ENCODE results near the gene TYMP. TPM values are rescaled to one million over a fixed set of nuclear protein-coding genes. Genes with fewer than 3 reads are reported as not detected.
A peak's percentile ranks its signal among the peaks of the same experiment; 100 is the strongest.

TYMP gene
- total RNA-seq, 1 experiment from 2014 or later, result 3.2 TPM

GRCh38 chr22:50504369-50505211 is 25.2 kb downstream of the TYMP start:
- no peaks in the 10 kb centered on the region for H3K27me3 ChIP-seq (replicated peaks)
- no peaks in the 10 kb centered on the region for H3K9me3 ChIP-seq (replicated peaks)
- H3K4me1 ChIP-seq (replicated peaks), result peaks cover 21% of the 10 kb centered on the region
- H3K4me3 ChIP-seq, result no peak overlapping the region
- H3K36me3 ChIP-seq, result peaks cover 49% of the 10 kb centered on the region
- peak in 1 of 2 experiments; percentile 44 for DNase-seq (ENCODE audit: low read depth in 1 of 2, low spot score in 2 of 2)
- H3K27ac ChIP-seq, result no peak overlapping the region

GRCh38 chr22:50503475-50504145 is 26.2 kb downstream of the TYMP start:
- Histone ChIP-seq H3K4me3 (no peak overlapping the region), H3K4me1 (replicated peaks) (peaks cover 12% of the 10 kb centered on the region), H3K36me3 (peaks cover 45% of the 10 kb centered on the region), H3K9me3 (replicated peaks) (no peaks in the 10 kb centered on the region), H3K27me3 (replicated peaks) (no peaks in the 10 kb centered on the region), H3K27ac (no peak overlapping the region)
- peak in 1 of 2 experiments; percentile 47 for DNase-seq (ENCODE audit: low read depth in 1 of 2, low spot score in 2 of 2)

GRCh38 chr22:50502628-50503474 is 27.0 kb downstream of the TYMP start:
- Histone ChIP-seq H3K27ac (no peak overlapping the region), H3K36me3 (peaks cover 43% of the 10 kb centered on the region), H3K4me3 (no peak overlapping the region), H3K9me3 (replicated peaks) (no peaks in the 10 kb centered on the region), H3K4me1 (replicated peaks) (peaks cover 10% of the 10 kb centered on the region; the same call in 1 of the 2 replicates), H3K27me3 (replicated peaks) (no peaks in the 10 kb centered on the region)
- no peak for DNase-seq (ENCODE audit: low read depth in 1 of 2, low spot score in 2 of 2)

- no peaks in the 10 kb centered on the region for H3K9me3 ChIP-seq (replicated peaks)
- DNase-seq (ENCODE audit: low read depth in 1 of 2, low spot score in 2 of 2), result no peak
- H3K4me1 ChIP-seq (replicated peaks), result peaks cover 10% of the 10 kb centered on the region; the same call in 1 of the 2 replicates
- H3K27ac ChIP-seq, result no peak overlapping the region
- H3K36me3 ChIP-seq, result peaks cover 39% of the 10 kb centered on the region
- H3K4me3 ChIP-seq, result no peak overlapping the region
- no peaks in the 10 kb centered on the region for H3K27me3 ChIP-seq (replicated peaks)
Measured at GRCh38 chr22:50502096-50502495, 27.7 kb downstream of the TYMP start.

- Histone ChIP-seq H3K4me1 (replicated peaks) (no peaks in the 10 kb centered on the region), H3K4me3 (no peak overlapping the region), H3K36me3 (peaks cover 25% of the 10 kb centered on the region), H3K27me3 (replicated peaks) (no peaks in the 10 kb centered on the region), H3K9me3 (replicated peaks) (no peaks in the 10 kb centered on the region), H3K27ac (no peak overlapping the region)
- DNase-seq (ENCODE audit: low read depth in 1 of 2, low spot score in 2 of 2), result no peak
Measured at GRCh38 chr22:50500452-50500851, 29.4 kb downstream of the TYMP start.

- peaks cover 11% of the 10 kb centered on the region for H3K36me3 ChIP-seq
Measured at GRCh38 chr22:50498322-50498890, 31.4 kb downstream of the TYMP start.

GRCh38 chr22:50497093-50497492 is 32.7 kb downstream of the TYMP start:
- Histone ChIP-seq H3K27me3 (replicated peaks) (no peaks in the 10 kb centered on the region), H3K4me3 (no peak overlapping the region), H3K27ac (no peak overlapping the region), H3K9me3 (replicated peaks) (no peaks in the 10 kb centered on the region), H3K36me3 (no peaks in the 10 kb centered on the region; the same call in 1 of the 2 replicates), H3K4me1 (replicated peaks) (no peaks in the 10 kb centered on the region)
- DNase-seq (ENCODE audit: low read depth in 1 of 2, low spot score in 2 of 2), result no peak

More at GRCh38 chr22:50498322-50498890, 31.4 kb downstream of the TYMP start:
- H3K27ac ChIP-seq, result no peak overlapping the region
- H3K4me1 ChIP-seq (replicated peaks), result no peaks in the 10 kb centered on the region
- no peaks in the 10 kb centered on the region for H3K27me3 ChIP-seq (replicated peaks)
- no peak overlapping the region for H3K4me3 ChIP-seq
- peak in 1 of 2 experiments; percentile 42 for DNase-seq (ENCODE audit: low read depth in 1 of 2, low spot score in 2 of 2)
- no peaks in the 10 kb centered on the region for H3K9me3 ChIP-seq (replicated peaks)

- Histone ChIP-seq H3K27me3 (replicated peaks) (no peaks in the 10 kb centered on the region; the same call in 1 of the 2 replicates), H3K36me3 (no peaks in the 10 kb centered on the region)
- DNase-seq (ENCODE audit: low read depth in 1 of 2, low spot score in 2 of 2), result no peak
Measured at GRCh38 chr22:50490531-50491308, 39.1 kb downstream of the TYMP start.

GRCh38 chr22:50489363-50490243 is 40.2 kb downstream of the TYMP start:
- Histone ChIP-seq H3K27ac (no peak overlapping the region), H3K4me1 (replicated peaks) (no peaks in the 10 kb centered on the region), H3K36me3 (no peaks in the 10 kb centered on the region), H3K27me3 (replicated peaks) (no peaks in the 10 kb centered on the region; the same call in none of the 2 replicates), H3K4me3 (no peak overlapping the region), H3K9me3 (replicated peaks) (no peaks in the 10 kb centered on the region)
- DNase-seq (ENCODE audit: low read depth in 1 of 2, low spot score in 2 of 2), result no peak

More at GRCh38 chr22:50490531-50491308, 39.1 kb downstream of the TYMP start:
- Histone ChIP-seq H3K4me3 (no peak overlapping the region), H3K27ac (no peak overlapping the region), H3K9me3 (replicated peaks) (no peaks in the 10 kb centered on the region), H3K4me1 (replicated peaks) (no peaks in the 10 kb centered on the region)

GRCh38 chr22:50488886-50489285 is 40.9 kb downstream of the TYMP start:
- H3K27ac ChIP-seq, result no peak overlapping the region
- H3K9me3 ChIP-seq (replicated peaks), result no peaks in the 10 kb centered on the region
- H3K4me3 ChIP-seq, result no peak overlapping the region
- H3K36me3 ChIP-seq, result no peaks in the 10 kb centered on the region
- H3K27me3 ChIP-seq (replicated peaks), result no peaks in the 10 kb centered on the region; the same call in none of the 2 replicates
- no peaks in the 10 kb centered on the region for H3K4me1 ChIP-seq (replicated peaks)
- no peak for DNase-seq (ENCODE audit: low read depth in 1 of 2, low spot score in 2 of 2)

GRCh38 chr22:50488006-50488677 is 41.7 kb downstream of the TYMP start:
- no peak for DNase-seq (ENCODE audit: low read depth in 1 of 2, low spot score in 2 of 2)

More at GRCh38 chr22:50488006-50488677, 41.7 kb downstream of the TYMP start:
- Histone ChIP-seq H3K27ac (no peak overlapping the region), H3K27me3 (replicated peaks) (no peaks in the 10 kb centered on the region; the same call in none of the 2 replicates), H3K36me3 (no peaks in the 10 kb centered on the region), H3K4me1 (replicated peaks) (no peaks in the 10 kb centered on the region), H3K4me3 (no peak overlapping the region), H3K9me3 (replicated peaks) (no peaks in the 10 kb centered on the region)
